ENCODE data around the gene SLC7A5. TPM values are rescaled to one million over a fixed set of nuclear protein-coding genes. Genes with fewer than 3 reads are reported as not detected.
A peak's percentile ranks its signal among the peaks of the same experiment; 100 is the strongest.
"Not testable (repeated sequence)": the region's sequence is repeated elsewhere in the genome, so short reads cannot be mapped to it uniquely, and the experiment has no call there.

Gene SLC7A5
- 81.4 and 81.7 TPM in 2 replicates for total RNA-seq (2014; rRNA removed; shearing (Covaris generic); ENCODE audit: low replicate concordance)

GRCh38 chr16:87869061-87869878 is at the start of gene SLC7A5:
Gene SLC7A5, minus strand, starts transcription at chr16:87869507. Its CDS starts 85 bp downstream, at chr16:87869422.
- in situ Hi-C loops (cut with HindIII; ENCODE audit: low pct_unique_long_range_greater_than_20kb, low sequenced_read_pairs) = not testable (repeated sequence)
- DNase-seq (ENCODE audit: low read depth) = peak; percentile 55

GRCh38 chr16:87918338-87918737 is 49.0 kb upstream of the SLC7A5 start:
- in situ Hi-C loops (cut with HindIII; ENCODE audit: low pct_unique_long_range_greater_than_20kb, low sequenced_read_pairs) = no loop called here
- no peak for DNase-seq (ENCODE audit: low read depth)

GRCh38 chr16:87917503-87917902 is 48.2 kb upstream of the SLC7A5 start:
- no peak for DNase-seq (ENCODE audit: low read depth)
- in situ Hi-C loops (cut with HindIII; ENCODE audit: low pct_unique_long_range_greater_than_20kb, low sequenced_read_pairs) = no loop called here

GRCh38 chr16:87914812-87915211 is 45.5 kb upstream of the SLC7A5 start:
- DNase-seq (ENCODE audit: low read depth) = no peak
- in situ Hi-C loops (cut with HindIII; ENCODE audit: low pct_unique_long_range_greater_than_20kb, low sequenced_read_pairs) = no loop called here

- in situ Hi-C loops (cut with HindIII; ENCODE audit: low pct_unique_long_range_greater_than_20kb, low sequenced_read_pairs); DNase-seq (ENCODE audit: low read depth): not testable (repeated sequence)
Observed at GRCh38 chr16:87914021-87914725, 44.9 kb upstream of the SLC7A5 start.

- in situ Hi-C loops (cut with HindIII; ENCODE audit: low pct_unique_long_range_greater_than_20kb, low sequenced_read_pairs); DNase-seq (ENCODE audit: low read depth): not testable (repeated sequence)
Observed at GRCh38 chr16:87912691-87913090, 43.4 kb upstream of the SLC7A5 start.

GRCh38 chr16:87911106-87911763 is 41.9 kb upstream of the SLC7A5 start:
- DNase-seq (ENCODE audit: low read depth); in situ Hi-C loops (cut with HindIII; ENCODE audit: low pct_unique_long_range_greater_than_20kb, low sequenced_read_pairs): not testable (repeated sequence)

GRCh38 chr16:87909203-87909935 is 40.1 kb upstream of the SLC7A5 start:
- peak; percentile 32 for DNase-seq (ENCODE audit: low read depth)
- in situ Hi-C loops (cut with HindIII; ENCODE audit: low pct_unique_long_range_greater_than_20kb, low sequenced_read_pairs) = not testable (repeated sequence)

GRCh38 chr16:87908101-87908500 is 38.8 kb upstream of the SLC7A5 start:
- DNase-seq (ENCODE audit: low read depth); in situ Hi-C loops (cut with HindIII; ENCODE audit: low pct_unique_long_range_greater_than_20kb, low sequenced_read_pairs): not testable (repeated sequence)

GRCh38 chr16:87905521-87905920 is 36.2 kb upstream of the SLC7A5 start:
- DNase-seq (ENCODE audit: low read depth); in situ Hi-C loops (cut with HindIII; ENCODE audit: low pct_unique_long_range_greater_than_20kb, low sequenced_read_pairs): not testable (repeated sequence)

GRCh38 chr16:87904963-87905362 is 35.7 kb upstream of the SLC7A5 start:
- DNase-seq (ENCODE audit: low read depth); in situ Hi-C loops (cut with HindIII; ENCODE audit: low pct_unique_long_range_greater_than_20kb, low sequenced_read_pairs): not testable (repeated sequence)

- in situ Hi-C loops (cut with HindIII; ENCODE audit: low pct_unique_long_range_greater_than_20kb, low sequenced_read_pairs); DNase-seq (ENCODE audit: low read depth): not testable (repeated sequence)
Observed at GRCh38 chr16:87900489-87900888, 31.2 kb upstream of the SLC7A5 start.

GRCh38 chr16:87897521-87898505 is 28.5 kb upstream of the SLC7A5 start:
- in situ Hi-C loops (cut with HindIII; ENCODE audit: low pct_unique_long_range_greater_than_20kb, low sequenced_read_pairs) = no loop called here
- DNase-seq (ENCODE audit: low read depth) = no peak

- in situ Hi-C loops (cut with HindIII; ENCODE audit: low pct_unique_long_range_greater_than_20kb, low sequenced_read_pairs); DNase-seq (ENCODE audit: low read depth): not testable (repeated sequence)
Observed at GRCh38 chr16:87896924-87897520, 27.7 kb upstream of the SLC7A5 start.

- in situ Hi-C loops (cut with HindIII; ENCODE audit: low pct_unique_long_range_greater_than_20kb, low sequenced_read_pairs); DNase-seq (ENCODE audit: low read depth): not testable (repeated sequence)
Observed at GRCh38 chr16:87896176-87896890, 27.0 kb upstream of the SLC7A5 start.

- DNase-seq (ENCODE audit: low read depth) = no peak
- in situ Hi-C loops (cut with HindIII; ENCODE audit: low pct_unique_long_range_greater_than_20kb, low sequenced_read_pairs) = no loop called here
Observed at GRCh38 chr16:87895641-87896141, 26.4 kb upstream of the SLC7A5 start.
